GM21528 (cell line): ENCODE data around the gene NPS.

Source experiments
- ATAC-seq: cut with Tn5 transposase; IDR thresholded peaks from one replicate; pipeline ENCODE4 v1.9.1; 2021; ENCODE audit warnings: mild to moderate bottlenecking, moderate library complexity; ENCODE audit not compliant: unreplicated experiment, low FRiP score

NPS gene, protein sequence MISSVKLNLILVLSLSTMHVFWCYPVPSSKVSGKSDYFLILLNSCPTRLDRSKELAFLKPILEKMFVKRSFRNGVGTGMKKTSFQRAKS

DNA sequence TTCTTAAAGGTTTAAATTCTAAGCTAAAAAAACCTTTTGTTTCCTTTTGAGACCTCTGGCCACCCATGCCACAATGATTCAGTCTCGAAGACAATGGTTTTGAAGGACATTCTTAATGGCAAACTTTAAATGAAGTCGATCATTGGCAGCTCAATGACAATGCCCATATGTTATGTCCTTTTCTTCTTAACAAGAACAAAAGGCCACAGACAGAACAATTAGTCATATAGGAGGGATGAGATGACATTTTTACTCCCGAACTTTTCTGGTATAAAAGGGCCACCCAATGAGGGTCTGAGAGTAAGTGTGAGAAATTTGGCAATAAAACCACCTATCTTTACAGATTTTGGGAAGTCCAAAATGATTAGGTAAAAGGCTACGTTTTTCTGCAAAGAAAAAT, at the start of gene NPS:
Gene NPS (plus strand): TSS at position 301 of the 400 bp plus-strand sequence. CDS start 60 bp downstream, at position 361.
- ATAC-seq = no peak

DNA sequence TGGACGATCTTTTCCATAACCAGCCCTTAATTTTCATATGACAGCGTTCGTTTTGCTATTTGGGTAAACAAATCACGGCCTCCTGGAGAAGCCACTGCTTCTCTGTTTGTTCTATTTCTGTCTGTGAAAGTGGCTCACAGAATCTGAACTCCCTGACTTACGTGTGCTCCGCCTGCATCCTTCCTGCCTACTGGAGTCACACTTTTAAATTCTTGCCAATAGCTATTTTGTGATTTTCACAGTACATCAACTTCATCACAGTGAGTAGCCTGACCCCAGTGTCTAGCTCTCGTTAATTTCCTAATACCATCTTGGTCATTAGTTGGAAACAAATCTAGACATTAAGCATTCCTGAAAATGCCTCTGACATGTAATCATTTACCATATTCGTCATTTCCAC, 49.0 kb upstream of the NPS start:
- no peak for ATAC-seq

DNA sequence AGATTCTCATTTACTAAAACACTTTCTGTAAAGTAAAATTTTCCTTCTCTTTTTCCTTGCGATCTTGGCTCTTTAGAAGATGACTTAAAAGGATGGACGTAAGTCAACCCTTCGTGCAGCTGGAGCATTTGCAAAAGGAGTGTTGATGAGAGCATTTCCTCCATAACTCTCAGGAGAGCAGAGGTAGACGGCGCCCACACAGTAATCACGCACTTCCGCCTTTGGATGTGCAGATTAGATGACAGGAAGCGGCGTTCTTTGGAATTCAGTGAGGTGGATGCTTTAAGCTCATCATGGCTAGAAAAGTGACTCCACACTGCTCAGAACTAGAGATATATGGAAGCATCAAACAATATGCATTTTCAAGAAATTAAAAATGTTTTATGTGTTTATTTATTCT, 43.0 kb upstream of the NPS start:
- no peak for ATAC-seq

DNA sequence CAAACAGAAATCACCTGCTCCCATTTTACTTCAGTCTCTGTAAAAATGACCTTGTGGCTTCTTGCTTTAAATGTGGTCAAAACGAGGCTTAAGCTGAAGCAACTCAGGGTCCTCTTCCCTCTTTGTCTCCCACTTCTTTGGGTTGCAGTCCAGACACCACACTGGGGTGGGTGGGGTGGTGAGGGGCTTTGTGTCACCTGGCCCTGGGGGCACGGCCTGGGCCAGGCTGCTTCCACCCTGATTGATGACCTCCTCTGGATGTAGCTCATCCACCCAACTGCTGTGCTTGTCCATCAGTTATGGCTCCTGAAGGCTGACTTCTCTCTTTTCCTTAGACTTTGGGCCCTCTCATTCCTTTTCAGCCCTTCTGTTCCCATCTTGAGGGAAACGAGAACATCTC, 26.8 kb upstream of the NPS start:
- no peak for ATAC-seq

DNA sequence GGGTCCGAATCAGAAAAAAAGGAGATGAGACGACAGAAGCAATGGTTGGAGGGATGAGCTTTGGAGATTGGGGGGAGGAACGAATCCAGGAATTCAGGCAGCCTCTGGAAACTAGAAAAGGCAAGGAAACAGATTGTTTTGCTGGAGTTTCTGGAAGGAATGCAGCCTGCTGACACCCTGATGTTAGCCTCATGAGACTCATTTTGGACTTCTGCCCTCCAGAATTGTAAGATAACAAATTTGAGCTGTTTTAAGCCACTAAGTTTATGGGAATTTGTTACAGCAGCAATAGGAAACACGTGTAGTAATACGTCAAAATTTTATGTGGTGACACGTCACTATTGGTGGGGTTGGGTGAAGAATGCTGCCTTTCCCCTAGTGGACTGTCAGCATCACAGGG, 25.6 kb upstream of the NPS start:
- no peak for ATAC-seq

DNA sequence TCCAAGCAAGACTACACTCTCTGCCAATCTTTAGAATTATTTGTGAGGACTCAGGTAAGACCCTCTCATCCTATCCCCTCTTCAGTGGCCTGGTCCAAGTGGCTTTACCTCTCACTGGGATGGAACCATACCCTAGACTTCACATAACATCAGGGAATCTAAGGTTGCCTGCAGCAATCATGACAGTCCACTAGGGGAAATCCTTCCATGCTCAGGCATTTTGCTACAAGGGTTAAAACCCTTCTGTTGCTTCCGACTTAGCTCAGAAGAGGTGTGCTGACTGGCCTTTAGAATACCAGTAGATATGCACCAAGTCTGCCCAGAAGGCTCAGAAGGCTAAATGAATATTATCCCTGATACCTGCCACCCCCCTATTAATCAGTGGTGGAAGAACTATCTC, 24.9 kb upstream of the NPS start:
- ATAC-seq = no peak

DNA sequence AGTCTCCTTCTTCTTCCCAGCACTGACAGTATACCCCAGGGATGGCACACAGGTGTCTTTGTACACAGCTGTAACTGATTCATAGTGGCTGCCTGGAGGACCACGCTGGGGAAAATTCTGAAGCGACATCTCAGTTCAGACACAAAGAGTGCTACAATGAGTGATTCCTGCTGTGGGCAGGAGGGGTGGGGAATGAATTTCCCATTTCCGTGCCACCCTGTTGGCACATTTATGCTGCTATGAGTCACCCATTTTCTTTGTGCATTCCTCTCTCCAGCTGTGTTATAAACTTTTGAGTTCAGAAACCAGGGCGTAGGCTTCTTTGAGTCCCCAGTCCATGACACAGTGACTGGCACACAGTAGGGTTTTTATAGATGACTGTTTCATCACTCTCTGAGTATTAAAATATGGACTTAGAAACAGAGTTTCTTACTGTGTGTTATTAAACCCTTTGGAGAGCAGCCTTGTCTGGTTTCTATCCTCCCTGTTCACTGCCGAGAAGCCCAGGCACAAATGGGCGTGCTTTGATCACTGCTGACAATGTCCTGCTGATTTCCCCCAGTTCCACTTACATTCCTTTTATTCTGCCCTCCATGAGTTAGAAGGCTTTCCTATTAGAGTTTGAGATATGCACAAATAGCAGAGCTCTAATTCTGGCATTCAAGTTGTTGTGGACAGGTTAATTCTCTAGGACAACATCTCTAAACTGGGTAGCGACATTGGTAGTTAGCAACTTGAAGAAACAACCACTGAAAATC, 24.0 kb upstream of the NPS start:
- ATAC-seq = no peak

DNA sequence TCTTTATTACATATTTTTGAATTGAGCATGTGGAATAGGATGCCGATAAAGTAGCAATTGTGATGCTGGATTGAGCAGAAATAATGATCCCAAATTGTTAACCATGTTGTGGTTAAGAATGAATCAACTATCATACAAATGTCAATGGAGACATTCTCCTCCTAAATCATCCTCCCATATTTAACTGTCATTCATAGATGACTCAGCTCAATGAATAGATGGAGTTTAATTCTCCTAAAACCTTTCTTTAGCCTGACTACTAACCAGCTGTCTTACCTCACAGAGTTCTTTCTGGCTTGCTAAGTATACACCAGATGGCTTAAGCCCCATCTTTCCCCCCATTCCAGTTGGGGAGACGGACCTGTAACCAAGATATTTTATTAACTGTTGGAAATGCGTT, 23.4 kb upstream of the NPS start:
- ATAC-seq = no peak

DNA sequence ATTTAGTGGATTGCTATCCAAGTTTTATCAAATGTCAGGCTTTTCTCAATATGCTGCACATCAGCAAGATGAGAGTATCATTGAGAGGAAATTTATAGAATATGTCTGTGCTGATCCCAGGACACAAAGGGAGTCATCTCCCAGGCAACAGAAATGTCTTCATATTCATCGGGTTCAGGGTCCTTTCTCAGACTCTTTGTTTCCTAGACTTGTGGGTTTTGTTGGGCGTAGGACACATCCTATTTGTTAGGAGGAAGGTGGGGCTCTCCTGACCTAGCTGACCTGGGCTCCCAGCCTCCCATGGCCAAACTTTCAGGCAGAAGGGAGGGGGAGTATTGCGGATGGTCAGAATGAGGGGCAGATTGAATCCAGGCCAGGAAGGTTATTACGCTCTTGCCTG, 22.9 kb upstream of the NPS start:
- ATAC-seq = no peak

DNA sequence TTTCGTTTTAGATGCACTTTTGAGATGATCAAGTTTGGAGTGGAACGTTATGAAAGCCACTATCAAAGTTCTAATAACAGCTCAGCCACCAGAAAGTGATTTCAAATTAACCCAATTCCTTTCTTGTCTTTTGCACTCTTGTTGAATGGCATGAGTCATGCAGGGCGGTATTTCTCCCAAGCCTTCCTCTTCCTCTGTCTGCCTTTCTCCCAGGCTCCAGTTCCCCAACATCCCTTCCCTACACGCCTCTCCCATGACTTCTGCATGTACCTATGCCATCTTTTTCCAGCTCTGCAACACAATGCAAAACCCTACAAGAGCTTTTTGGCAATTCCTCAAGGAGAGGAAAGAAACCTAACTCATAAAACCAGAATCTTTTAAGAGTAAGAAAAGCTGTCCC, 21.8 kb upstream of the NPS start:
- no peak for ATAC-seq

DNA sequence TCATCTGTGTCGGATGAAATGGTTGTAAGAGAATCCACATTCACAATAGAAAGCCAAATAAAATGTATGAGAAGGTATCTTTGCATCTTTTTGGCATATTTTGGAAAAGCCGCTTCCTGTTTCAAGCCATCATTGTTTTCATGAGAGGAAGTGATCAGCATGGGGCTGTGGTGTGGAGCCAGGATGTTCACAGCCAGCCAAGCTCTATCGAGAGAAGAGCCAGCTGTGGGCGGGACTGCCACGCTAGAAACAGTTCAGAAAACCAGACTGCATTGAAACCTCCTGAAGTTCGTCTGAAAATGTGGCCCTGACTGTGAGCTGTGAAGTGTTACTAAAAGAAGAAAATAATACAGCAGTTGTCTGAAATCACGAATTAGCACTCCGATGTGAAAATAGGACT, 21.2 kb upstream of the NPS start:
- no peak for ATAC-seq

DNA sequence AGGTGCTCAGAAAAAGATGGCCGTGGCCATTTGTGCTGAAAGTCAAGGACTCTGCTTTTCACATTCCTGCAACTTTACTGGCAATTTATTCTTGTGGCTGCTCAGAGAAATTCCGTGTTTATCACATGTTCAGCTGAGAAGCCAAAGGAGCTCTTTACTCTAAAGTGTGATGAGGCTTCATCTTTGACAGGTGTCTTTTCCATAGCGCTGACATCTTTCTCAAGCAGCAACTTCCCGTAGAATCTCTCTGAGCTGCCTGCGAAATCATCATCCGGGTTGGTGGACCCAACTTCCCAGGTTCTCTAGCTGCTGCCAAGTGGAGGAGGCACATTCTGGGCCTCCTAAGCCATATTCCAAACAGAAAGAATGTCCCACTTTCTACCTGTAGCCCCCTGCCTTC, 16.9 kb upstream of the NPS start:
- no peak for ATAC-seq

DNA sequence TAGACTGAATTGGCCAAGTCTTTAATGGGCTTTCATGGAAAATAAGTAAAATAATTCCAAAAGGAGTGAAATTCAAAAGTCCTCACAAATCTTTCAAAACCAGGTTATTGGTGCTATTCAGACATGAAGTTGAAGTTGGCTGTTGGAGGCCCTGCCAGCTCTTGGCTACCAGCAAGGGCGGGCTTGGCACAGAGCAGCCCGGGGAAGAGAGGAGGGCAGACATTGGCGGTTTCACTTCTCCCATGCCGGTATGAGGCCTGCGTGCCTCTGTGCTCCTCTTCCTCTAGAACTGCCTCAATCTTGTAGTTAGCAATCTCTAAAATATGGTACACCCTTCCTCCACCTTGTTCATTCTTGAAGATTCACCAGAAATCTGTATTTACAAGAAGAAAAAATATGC, 16.4 kb upstream of the NPS start:
- no peak for ATAC-seq

DNA sequence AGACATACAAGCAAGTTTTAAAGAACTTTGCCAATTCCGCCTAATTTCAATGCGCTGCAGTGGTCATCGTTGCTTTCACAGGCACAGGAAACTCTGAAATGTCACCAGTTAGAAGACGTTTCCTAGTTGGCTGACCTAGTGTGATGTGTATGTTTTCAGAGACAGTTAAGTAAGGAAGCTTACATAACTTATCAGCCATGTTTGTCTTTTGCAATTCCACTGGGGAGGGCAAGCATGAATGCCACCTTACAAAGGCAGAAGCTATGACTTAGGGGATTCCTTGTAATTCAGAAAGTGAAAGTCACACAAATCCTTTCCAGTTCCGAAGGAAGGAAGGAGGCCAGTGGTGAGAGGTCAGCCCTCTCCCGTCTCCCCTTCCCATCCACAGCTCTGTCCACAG, 15.0 kb upstream of the NPS start:
- ATAC-seq = no peak

DNA sequence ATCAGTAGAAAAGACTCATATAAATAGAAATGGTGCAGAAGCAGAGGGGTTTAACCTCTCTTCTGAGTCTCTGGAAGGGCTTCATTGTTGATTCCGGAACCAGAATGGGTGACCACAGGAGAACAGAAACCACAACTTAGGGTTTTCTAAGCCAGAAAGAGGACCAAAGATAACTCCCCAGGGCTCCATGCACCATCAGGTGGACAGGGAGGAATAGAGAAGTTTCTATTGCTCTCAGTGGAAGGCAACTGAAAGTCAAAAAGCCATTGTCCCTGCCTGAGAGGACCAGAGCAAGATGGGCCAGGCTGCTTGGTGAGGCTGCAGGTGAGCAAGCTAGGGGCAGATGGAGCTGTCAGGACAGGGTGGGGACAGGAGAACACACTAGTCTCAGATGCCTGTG, 14.6 kb upstream of the NPS start:
- no peak for ATAC-seq

DNA sequence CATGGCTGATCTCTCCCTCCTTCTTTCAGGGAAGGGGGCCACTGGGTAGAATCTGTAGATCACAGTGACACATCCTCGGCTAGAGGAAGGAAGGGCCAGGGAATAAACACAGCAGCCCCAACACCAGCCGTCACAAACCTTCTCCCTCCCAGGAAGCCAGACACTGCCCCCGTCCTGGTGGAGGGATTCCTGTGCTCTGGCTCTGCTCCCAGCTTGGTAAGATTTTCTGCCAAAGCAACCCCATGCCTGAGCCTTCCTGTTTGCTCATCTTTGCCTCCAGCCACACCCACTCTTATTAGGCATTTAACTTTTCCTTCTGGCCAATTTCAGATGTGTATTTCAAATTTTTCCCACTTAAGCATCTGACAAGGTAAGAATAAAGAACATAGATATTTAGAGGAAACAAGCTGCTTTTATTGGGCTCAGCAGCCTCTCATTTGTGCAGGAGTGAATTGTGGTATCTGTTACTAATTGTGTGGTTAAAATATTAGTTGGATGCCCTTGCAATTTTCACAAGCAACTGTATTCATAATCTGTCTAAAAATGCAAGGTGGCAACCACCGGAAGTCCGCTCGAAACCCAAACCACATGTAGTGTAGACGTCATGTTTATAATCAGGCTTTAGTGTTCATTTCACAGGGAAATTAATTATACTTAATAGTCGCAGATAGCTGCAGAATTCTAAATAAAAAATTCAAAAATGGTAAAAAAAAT, 13.2 kb upstream of the NPS start:
- no peak for ATAC-seq

DNA sequence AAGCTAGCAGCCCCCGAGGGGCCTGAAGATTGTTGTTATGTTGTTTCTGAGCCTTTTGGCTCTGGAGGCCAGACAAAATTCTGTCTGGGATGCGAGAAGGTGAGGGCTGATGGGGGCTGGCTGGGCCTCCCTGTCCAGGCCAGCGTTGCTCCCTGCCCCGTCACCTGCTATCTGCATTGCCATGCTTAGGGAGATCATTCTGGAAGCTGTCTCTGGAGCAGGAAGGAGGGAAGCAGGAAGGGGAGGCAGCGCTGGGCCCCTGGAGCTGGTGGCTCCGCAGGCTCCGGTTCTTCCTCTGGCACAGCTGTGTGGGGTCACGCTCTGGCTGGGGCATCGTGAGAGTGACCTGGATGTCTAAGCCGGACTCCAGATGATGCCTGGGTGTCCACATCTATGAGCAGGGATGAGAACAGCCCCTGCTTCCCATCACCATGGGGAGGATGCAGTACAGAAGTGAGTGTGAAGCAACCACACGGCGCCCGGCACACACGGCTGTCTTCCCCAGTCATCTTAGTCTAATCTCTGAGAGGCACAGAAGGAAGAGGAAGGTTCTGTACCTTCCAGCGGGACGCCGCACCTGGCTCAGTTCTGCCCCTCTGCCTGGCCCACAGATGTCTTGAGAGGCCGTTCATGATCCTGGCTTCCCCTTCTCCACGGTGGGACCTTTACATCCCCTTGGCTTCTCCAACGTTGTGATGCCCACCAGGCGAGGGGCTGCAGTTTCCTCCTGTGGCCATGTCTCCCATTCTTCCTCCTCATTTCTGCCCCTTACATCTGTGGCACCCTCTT, 11.9 kb upstream of the NPS start:
- no peak for ATAC-seq

DNA sequence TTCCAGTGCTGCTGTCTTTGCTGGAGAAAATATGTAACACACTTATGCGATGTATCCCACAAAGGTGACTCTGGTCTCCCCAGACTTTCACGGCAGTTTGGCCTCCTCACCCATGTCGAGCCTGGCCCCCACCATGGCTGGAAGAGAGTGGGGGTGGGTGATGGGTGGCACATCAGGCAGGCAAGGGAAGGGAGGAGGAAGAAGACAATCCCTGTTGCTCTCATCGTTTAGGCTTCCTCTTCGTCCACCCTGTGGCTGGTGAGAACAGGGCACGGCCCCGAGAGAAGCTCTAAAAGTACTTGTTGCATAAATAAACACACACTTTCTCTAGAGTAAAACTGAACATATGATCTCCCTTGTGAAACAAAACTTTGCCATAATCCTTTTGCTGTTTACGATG, 11.2 kb upstream of the NPS start:
- ATAC-seq = no peak

DNA sequence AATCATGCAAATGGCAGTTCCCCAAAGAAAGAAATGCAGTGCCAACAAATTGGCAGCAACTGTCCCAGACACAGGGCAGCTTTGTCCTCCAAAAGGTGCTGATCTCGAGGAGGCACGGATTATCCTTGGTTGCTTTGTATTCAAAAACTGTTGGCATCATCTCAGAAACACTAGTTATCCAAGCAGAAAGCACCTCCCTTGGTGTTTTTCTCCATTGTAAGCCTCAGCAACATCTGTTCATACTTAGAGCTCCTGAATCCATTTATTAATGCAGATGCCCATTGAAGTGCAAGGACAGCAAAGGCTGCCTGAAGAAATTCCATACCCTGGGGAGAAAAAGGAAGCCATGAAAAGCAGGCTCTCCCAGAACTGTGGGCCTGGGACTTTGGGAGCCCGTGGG, 1.1 kb upstream of the NPS start:
- ATAC-seq = no peak

DNA sequence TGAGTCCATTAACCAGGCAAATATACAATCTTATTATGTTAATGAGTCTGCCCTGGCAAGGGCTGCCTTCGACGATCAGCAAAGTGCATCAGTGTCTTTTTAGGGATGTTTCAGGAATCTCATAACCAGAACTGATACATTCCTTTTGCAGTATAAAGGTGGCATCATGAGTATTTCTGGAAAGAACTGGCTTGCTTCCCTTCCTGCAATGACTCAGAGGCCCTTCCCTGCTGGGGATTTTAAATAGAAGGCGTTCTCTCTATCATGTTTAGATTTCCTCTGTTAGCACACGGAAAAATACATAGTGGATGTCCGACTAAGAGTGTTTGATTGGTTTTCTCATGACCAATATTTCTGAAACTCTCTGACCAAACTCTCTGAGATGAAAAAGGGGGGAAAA, 1.8 kb downstream of the NPS start:
- ATAC-seq = no peak

DNA sequence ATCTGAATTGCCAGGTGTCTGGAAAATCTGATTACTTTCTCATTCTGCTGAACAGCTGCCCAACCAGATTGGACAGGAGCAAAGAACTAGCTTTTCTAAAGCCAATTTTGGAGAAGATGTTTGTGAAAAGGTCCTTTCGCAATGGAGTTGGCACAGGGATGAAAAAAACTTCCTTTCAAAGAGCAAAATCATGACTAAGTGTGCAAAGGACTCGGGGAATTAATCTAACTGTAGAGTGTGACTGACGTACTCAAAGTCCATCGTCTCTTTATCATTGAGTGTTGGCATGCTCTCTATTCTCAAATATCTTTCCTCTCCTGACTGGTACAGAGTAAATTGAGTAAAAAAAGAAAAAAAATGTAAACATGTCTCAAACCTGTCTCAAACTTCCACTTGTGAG, 3.3 kb downstream of the NPS start:
- ATAC-seq = no peak
